Left ventricle myocardium inferior (tissue), 1 donor: ENCODE data around the gene CD40LG. TPM values are rescaled to one million over a fixed set of nuclear protein-coding genes. Genes with fewer than 3 reads are reported as not detected.

Source experiments
- DNase-seq: peaks from one replicate; pipeline ENCODE4 v3.0.0-alpha.2; 2020
- H3K27ac ChIP-seq: fragments of 200-600 bp; replicated peaks from 2 replicates; pipeline ENCODE4 v1.8.0; 2021
- H3K27me3 ChIP-seq: fragments of 200-600 bp; 2 replicates; pipeline ENCODE4 v1.8.0; 2021; ENCODE audit warnings: low read depth
- H3K36me3 ChIP-seq: fragments of 200-600 bp; 2 replicates; pipeline ENCODE4 v1.8.0; 2021
- H3K4me1 ChIP-seq: fragments of 200-600 bp; 2 replicates; pipeline ENCODE4 v1.8.0; 2021
- H3K4me3 ChIP-seq: fragments of 200-600 bp; 2 replicates; pipeline ENCODE4 v1.8.0; 2021; ENCODE audit warnings: mild to moderate bottlenecking, moderate library complexity
- H3K9me3 ChIP-seq: fragments of 200-600 bp; replicated peaks from 2 replicates; pipeline ENCODE4 v1.8.0; 2021
- intact Hi-C: fragments of 100-400 bp; cut with micrococcal nuclease; formaldehyde crosslinking; loops from one replicate; pipeline ENCODE4 v1.11.0; 2022
- total RNA-seq: library from RNA; stranded (reverse); fragmentation: NEBNext Ultra II Directional; extraction: Animal tissue kit (Norgen Biotek cat#: 25700); gene quantifications from one replicate; pipeline ENCODE4 v1.2.1, GENCODE V29; 2021
- TF ChIP-seq, protein P1 (sequence below): fragments of 200-600 bp; IDR thresholded peaks from 2 replicates; pipeline ENCODE4 v1.8.0; 2021; ENCODE audit warnings: antibody characterized with exemption, mild to moderate bottlenecking, borderline replicate concordance
- donor health status: DM: no; HTN: yes; CAD: no; lungs with severe emphysema.

The CD40LG gene
- total RNA-seq, 1 donor from 2014 or later = not detected

DNA sequence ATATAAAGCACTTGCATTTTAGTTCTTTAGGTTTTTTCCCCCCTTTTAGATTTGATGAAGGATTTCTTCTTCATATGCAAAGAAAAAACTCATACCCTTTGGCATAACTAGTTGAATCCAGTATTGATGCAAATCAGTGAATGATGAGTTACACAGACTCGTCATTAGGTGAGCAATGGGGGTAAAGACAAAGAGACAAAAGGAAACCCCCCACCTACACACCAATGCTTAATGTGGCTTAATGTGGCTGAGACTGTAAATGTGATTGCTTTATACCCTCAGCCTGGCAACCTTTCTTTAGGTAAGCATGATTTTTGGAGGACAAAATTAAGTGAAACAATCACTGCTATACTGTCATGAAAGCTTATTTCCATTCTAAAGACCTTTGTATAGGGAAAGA is 39.5 kb downstream of the CD40LG start:
- Histone ChIP-seq H3K27ac (no peak overlapping the region), H3K4me1 (no peaks in the 10 kb centered on the region), H3K9me3 (no peaks in the 10 kb centered on the region), H3K36me3 (peaks cover 34% of the 10 kb centered on the region), H3K4me3 (no peak overlapping the region), H3K27me3 (no peaks in the 10 kb centered on the region)
- DNase-seq = no peak
- TF ChIP-seq, protein P1, sequence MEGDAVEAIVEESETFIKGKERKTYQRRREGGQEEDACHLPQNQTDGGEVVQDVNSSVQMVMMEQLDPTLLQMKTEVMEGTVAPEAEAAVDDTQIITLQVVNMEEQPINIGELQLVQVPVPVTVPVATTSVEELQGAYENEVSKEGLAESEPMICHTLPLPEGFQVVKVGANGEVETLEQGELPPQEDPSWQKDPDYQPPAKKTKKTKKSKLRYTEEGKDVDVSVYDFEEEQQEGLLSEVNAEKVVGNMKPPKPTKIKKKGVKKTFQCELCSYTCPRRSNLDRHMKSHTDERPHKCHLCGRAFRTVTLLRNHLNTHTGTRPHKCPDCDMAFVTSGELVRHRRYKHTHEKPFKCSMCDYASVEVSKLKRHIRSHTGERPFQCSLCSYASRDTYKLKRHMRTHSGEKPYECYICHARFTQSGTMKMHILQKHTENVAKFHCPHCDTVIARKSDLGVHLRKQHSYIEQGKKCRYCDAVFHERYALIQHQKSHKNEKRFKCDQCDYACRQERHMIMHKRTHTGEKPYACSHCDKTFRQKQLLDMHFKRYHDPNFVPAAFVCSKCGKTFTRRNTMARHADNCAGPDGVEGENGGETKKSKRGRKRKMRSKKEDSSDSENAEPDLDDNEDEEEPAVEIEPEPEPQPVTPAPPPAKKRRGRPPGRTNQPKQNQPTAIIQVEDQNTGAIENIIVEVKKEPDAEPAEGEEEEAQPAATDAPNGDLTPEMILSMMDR = no peak
- intact Hi-C loops = no loop called here

DNA sequence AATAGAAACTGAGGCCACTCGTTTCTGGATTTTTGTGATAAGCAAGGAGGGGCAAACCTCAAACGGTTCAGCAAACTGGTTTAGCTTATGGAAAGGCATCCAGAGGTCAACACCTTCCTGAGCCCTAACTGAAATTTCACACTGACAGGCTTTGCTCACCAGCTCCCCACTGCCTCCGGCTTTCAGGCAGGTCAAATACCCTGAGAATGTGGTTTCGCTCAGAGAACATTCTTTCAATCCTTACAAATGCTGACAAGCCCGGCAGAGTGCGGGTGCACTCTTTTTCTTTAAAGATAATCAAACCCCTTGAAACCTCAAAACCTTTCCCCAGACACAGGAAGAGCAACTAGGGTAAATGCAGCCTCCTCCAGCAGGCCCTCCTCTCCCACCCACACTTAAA is 41.5 kb downstream of the CD40LG start:
- TF ChIP-seq, protein P1 = no peak
- intact Hi-C loops = no loop called here
- H3K27me3 ChIP-seq = no peaks in the 10 kb centered on the region
- no peak overlapping the region for H3K4me3 ChIP-seq
- no peaks in the 10 kb centered on the region for H3K4me1 ChIP-seq
- H3K27ac ChIP-seq = no peak overlapping the region
- peaks cover 30% of the 10 kb centered on the region for H3K36me3 ChIP-seq
- no peaks in the 10 kb centered on the region for H3K9me3 ChIP-seq
- no peak for DNase-seq

DNA sequence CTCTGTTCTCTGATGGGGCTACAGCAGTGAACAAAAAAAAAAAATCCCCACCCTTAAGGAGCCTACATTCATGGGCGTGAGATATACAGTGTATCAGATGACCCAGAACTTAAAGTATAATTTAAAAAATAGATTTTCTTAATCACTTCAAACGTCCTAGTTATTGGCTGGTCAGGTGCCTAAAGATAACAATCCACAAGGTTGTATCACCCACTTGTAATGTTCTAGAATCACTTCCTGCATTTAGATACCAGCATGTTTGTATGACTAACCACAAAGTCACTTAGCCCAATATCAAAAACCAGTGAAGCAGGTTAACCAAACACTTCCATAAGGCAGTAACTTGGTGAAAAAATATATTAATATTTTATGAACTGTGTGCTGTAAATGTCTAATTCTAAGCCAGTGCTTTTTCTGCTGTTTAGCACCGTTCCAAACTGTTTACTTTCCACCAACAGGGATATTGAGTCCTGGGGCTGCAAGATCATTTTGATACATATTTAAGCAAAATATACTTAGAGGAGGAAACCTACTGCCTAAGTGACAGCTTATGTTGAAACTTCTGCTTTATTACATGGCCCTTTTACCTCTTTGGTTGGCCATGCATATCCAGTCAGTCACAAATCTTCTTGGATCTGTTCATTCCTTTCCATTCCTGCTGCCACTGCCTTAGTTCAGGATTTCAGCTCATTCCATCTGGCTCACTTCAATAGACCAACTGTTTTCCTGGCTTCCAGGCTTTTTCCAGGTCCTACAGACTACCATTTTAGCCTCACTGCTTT is 43.3 kb downstream of the CD40LG start:
- peaks cover 18% of the 10 kb centered on the region for H3K36me3 ChIP-seq
- no peaks in the 10 kb centered on the region for H3K9me3 ChIP-seq
- intact Hi-C loops = no loop called here
- no peak for DNase-seq
- no peak overlapping the region for H3K27ac ChIP-seq
- H3K4me3 ChIP-seq = no peak overlapping the region
- TF ChIP-seq, protein P1 = no peak
- H3K27me3 ChIP-seq = no peaks in the 10 kb centered on the region
- H3K4me1 ChIP-seq = no peaks in the 10 kb centered on the region

DNA sequence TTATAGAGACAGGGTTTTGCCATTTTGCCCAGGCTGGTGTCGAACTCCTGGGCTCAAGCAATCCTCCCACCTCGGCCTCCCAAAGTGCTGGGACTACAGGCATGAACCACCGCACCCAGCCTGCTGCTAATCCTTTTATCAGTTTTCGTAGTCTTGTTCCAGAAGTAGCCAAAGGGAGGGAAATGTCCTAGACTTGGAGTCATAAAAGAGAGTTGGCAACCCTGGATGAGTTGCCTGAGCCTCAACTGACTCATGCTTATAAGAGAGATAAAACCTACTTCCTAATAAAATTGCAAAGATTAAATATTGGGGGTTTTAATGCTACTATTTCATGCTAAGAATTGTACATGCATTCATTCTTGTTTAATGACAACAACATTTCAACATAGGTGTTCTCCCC is 44.3 kb downstream of the CD40LG start:
- peaks cover 16% of the 10 kb centered on the region for H3K36me3 ChIP-seq
- H3K4me1 ChIP-seq = no peaks in the 10 kb centered on the region
- no peaks in the 10 kb centered on the region for H3K9me3 ChIP-seq
- no peak overlapping the region for H3K27ac ChIP-seq
- intact Hi-C loops = no loop called here
- TF ChIP-seq, protein P1 = no peak
- no peak overlapping the region for H3K4me3 ChIP-seq
- DNase-seq = no peak
- H3K27me3 ChIP-seq = no peaks in the 10 kb centered on the region

DNA sequence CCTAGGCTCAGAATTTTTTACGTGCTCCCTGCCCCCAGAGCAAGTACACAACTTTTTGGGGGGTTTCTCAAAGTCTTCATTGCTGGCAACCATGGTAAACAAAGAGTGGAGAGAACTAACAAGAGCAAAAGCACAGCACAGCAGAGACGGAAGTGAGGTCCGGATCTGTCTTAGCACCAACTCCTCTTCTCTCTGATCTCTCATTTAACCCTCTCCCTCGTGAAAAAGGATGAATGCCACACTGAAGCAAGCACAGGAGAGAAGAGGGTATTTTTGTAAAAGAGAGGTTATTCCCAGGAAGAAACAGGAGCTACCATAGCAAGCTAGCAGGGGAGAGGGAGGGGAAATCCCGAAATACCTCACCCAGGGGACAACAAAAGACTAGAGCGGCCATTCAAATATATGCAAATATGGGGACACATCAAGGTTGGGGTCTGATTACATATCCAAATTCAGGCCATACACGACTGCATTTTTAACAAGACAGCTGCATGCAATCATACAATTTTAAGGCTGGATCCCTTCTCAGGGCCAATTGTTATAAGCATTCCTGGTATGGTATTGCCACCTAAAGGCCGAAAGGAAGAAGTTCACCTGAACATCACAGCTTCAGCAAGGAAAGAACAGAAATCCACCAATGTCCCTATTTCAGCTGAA is 46.6 kb downstream of the CD40LG start:
- Histone ChIP-seq H3K4me1 (no peaks in the 10 kb centered on the region), H3K36me3 (peaks cover 10% of the 10 kb centered on the region), H3K9me3 (peaks cover 5% of the 10 kb centered on the region), H3K27ac (no peak overlapping the region), H3K27me3 (no peaks in the 10 kb centered on the region), H3K4me3 (no peak overlapping the region)
- no peak for DNase-seq
- intact Hi-C loops = no loop called here
- TF ChIP-seq, protein P1 = peak; percentile 56
